Measurements from ENCODE around the gene ASCC1. TPM values are rescaled to one million over a fixed set of nuclear protein-coding genes. Genes with fewer than 3 reads are reported as not detected.

ASCC1 gene
- total RNA-seq, 3 donors from 2014 or later = 18.0 to 23.6 (median 21.4) TPM

- Histone ChIP-seq H3K4me3 (no peak overlapping the region), H3K36me3 (ENCODE audit: low read depth) (no peaks in the 10 kb centered on the region)
Observed at GRCh38 chr10:72206511-72207229, 9.4 kb downstream of the ASCC1 start.

GRCh38 chr10:72204724-72205123 lies 11.4 kb downstream of the ASCC1 start:
- Histone ChIP-seq H3K4me1 (ENCODE audit: low read depth) (no peaks in the 10 kb centered on the region), H3K9me3 (no peaks in the 10 kb centered on the region), H3K36me3 (ENCODE audit: low read depth) (no peaks in the 10 kb centered on the region), H3K4me3 (no peak overlapping the region)
- no peak for ATAC-seq
- no peak for DNase-seq
- intact Hi-C loops (cut with DNase I, micrococcal nuclease) = no loop called here
- TF ChIP-seq CTCF (IDR thresholded peaks at IDR 0.05) = no peak

More at GRCh38 chr10:72206511-72207229, 9.4 kb downstream of the ASCC1 start:
- Histone ChIP-seq H3K9me3 (no peaks in the 10 kb centered on the region), H3K4me1 (ENCODE audit: low read depth) (no peaks in the 10 kb centered on the region)
- TF ChIP-seq CTCF (IDR thresholded peaks at IDR 0.05) = no peak
- intact Hi-C loops (cut with DNase I, micrococcal nuclease) = no loop called here
- DNase-seq (no peak), ATAC-seq (no peak)

- no peaks in the 10 kb centered on the region for H3K36me3 ChIP-seq (ENCODE audit: low read depth)
- TF ChIP-seq CTCF (IDR thresholded peaks at IDR 0.05) = no peak
Observed at GRCh38 chr10:72204296-72204695, 11.8 kb downstream of the ASCC1 start.

GRCh38 chr10:72201293-72201692 lies 14.8 kb downstream of the ASCC1 start:
- intact Hi-C loops (cut with DNase I, micrococcal nuclease) = no loop called here
- Histone ChIP-seq H3K4me3 (no peak overlapping the region), H3K9me3 (no peaks in the 10 kb centered on the region), H3K36me3 (ENCODE audit: low read depth) (peaks cover 2% of the 10 kb centered on the region), H3K4me1 (ENCODE audit: low read depth) (no peaks in the 10 kb centered on the region)
- DNase-seq (no peak), ATAC-seq (no peak)
- TF ChIP-seq CTCF (IDR thresholded peaks at IDR 0.05) = no peak

More at GRCh38 chr10:72204296-72204695, 11.8 kb downstream of the ASCC1 start:
- Histone ChIP-seq H3K9me3 (no peaks in the 10 kb centered on the region), H3K4me3 (no peak overlapping the region), H3K4me1 (ENCODE audit: low read depth) (no peaks in the 10 kb centered on the region)
- intact Hi-C loops (cut with DNase I, micrococcal nuclease) = no loop called here
- no peak for ATAC-seq
- no peak for DNase-seq

GRCh38 chr10:72200883-72201282 lies 15.2 kb downstream of the ASCC1 start:
- Histone ChIP-seq H3K4me3 (no peak overlapping the region), H3K9me3 (no peaks in the 10 kb centered on the region), H3K36me3 (ENCODE audit: low read depth) (peaks cover 3% of the 10 kb centered on the region), H3K4me1 (ENCODE audit: low read depth) (no peaks in the 10 kb centered on the region)
- no peak for DNase-seq
- no peak for TF ChIP-seq CTCF (IDR thresholded peaks at IDR 0.05)
- no peak for ATAC-seq
- intact Hi-C loops (cut with DNase I, micrococcal nuclease) = no loop called here
